ENCODE measurements around the gene GGA3. TPM values are rescaled to one million over a fixed set of nuclear protein-coding genes. Genes with fewer than 3 reads are reported as not detected.

Gene GGA3
- polyA plus RNA-seq, 2 of the 4 experiments (the other 2 are of a cell fraction): 35.8 to 43.6 TPM

DNA sequence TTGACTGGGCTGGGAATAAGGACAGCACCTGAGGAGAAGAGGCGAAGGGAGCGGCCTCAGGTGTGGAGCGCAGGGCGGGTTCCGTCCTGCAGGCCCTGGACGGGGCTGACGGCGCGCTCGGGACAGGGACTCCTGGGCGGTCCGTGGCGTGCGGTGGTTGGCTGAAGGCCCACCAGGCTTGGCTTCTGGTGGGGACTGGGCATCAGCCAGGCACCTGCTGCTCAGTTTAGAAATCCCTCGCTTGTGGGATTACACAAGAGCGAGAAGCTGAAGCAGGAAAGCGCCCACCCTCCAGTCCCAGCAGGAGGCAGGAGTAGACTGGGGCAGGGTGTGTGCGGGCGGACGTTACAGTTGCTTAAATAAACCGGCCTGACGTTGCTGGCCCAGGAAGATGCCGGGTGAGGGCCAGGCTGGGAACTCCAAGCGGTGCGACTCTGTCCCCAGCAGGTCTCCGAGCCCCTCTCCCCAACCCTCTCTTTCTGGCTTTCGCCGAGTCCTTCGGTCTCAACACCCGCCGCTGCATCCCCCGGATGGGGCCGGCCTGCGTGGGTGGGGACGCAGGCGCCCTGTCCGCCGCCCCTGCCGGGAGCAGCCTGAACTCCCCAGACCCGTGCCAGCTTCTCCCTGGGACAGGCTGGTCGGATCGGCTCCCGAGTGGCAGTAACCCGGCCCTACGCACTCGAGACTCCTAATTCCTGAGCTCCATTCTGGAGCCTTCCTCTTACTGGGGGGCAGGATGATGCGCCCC, 9.0 kb upstream of the GGA3 start (continued):
- TF ChIP-seq CHD2 (IDR thresholded peaks at IDR 0.05; ENCODE audit: low read length, partially characterized antibody): no peak
- TF ChIP-seq HOXB5 (CRISPR knock-in tag; IDR thresholded peaks at IDR 0.05): no peak
- TF ChIP-seq ZSCAN20 (CRISPR knock-in tag; IDR thresholded peaks at IDR 0.05): no peak
- no peak for TF ChIP-seq FOXS1 (CRISPR knock-in tag; IDR thresholded peaks at IDR 0.05)
- TF ChIP-seq, protein P1, sequence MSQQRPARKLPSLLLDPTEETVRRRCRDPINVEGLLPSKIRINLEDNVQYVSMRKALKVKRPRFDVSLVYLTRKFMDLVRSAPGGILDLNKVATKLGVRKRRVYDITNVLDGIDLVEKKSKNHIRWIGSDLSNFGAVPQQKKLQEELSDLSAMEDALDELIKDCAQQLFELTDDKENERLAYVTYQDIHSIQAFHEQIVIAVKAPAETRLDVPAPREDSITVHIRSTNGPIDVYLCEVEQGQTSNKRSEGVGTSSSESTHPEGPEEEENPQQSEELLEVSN (IDR thresholded peaks at IDR 0.05; ENCODE audit: borderline replicate concordance, low read depth): peak; percentile 15; the same call in 1 of the 2 replicates
- no peak for TF ChIP-seq JUNB (IDR thresholded peaks at IDR 0.05)
- TF ChIP-seq, protein P2, sequence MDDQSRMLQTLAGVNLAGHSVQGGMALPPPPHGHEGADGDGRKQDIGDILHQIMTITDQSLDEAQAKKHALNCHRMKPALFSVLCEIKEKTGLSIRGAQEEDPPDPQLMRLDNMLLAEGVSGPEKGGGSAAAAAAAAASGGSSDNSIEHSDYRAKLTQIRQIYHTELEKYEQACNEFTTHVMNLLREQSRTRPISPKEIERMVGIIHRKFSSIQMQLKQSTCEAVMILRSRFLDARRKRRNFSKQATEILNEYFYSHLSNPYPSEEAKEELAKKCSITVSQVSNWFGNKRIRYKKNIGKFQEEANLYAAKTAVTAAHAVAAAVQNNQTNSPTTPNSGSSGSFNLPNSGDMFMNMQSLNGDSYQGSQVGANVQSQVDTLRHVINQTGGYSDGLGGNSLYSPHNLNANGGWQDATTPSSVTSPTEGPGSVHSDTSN (IDR thresholded peaks at IDR 0.05): no peak
- TF ChIP-seq RARB (CRISPR knock-in tag; IDR thresholded peaks at IDR 0.05): no peak
- TF ChIP-seq, protein P3, sequence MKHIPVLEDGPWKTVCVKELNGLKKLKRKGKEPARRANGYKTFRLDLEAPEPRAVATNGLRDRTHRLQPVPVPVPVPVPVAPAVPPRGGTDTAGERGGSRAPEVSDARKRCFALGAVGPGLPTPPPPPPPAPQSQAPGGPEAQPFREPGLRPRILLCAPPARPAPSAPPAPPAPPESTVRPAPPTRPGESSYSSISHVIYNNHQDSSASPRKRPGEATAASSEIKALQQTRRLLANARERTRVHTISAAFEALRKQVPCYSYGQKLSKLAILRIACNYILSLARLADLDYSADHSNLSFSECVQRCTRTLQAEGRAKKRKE (CRISPR knock-in tag; IDR thresholded peaks at IDR 0.05; ENCODE audit: low read depth): no peak
- TF ChIP-seq, protein P4, sequence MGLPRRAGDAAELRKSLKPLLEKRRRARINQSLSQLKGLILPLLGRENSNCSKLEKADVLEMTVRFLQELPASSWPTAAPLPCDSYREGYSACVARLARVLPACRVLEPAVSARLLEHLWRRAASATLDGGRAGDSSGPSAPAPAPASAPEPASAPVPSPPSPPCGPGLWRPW (IDR thresholded peaks at IDR 0.05): no peak
- TF ChIP-seq PHF8 (IDR thresholded peaks at IDR 0.05; ENCODE audit: borderline replicate concordance, low read depth): peak; percentile 63
- TF ChIP-seq, protein P5, sequence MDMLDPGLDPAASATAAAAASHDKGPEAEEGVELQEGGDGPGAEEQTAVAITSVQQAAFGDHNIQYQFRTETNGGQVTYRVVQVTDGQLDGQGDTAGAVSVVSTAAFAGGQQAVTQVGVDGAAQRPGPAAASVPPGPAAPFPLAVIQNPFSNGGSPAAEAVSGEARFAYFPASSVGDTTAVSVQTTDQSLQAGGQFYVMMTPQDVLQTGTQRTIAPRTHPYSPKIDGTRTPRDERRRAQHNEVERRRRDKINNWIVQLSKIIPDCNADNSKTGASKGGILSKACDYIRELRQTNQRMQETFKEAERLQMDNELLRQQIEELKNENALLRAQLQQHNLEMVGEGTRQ (IDR thresholded peaks at IDR 0.05): no peak
- TF ChIP-seq EHF (CRISPR knock-in tag; IDR thresholded peaks at IDR 0.05): no peak
- TF ChIP-seq TP53 (CRISPR knock-in tag; IDR thresholded peaks at IDR 0.05): no peak
- TF ChIP-seq NFE2L2 (conservative IDR thresholded peaks at IDR 0.05; ENCODE audit: low read length): no peak
- TF ChIP-seq KDM5A (IDR thresholded peaks at IDR 0.05): no peak
- TF ChIP-seq ZFP36 (IDR thresholded peaks at IDR 0.05; ENCODE audit: borderline replicate concordance, partially characterized antibody): no peak
- TF ChIP-seq FOSL2 (IDR thresholded peaks at IDR 0.05): no peak
- TF ChIP-seq FOSL2 (CRISPR knock-in tag; IDR thresholded peaks at IDR 0.05): no peak
- no peak for TF ChIP-seq ESRRA (IDR thresholded peaks at IDR 0.05; ENCODE audit: borderline replicate concordance, low read length)
- no peak for TF ChIP-seq BHLHE40 (IDR thresholded peaks at IDR 0.05; ENCODE audit: low read depth, low read length)
- TF ChIP-seq MYC (IDR thresholded peaks at IDR 0.05; ENCODE audit: borderline replicate concordance, low read length): no peak
- TF ChIP-seq NPAS2 (CRISPR knock-in tag; IDR thresholded peaks at IDR 0.05; ENCODE audit: borderline replicate concordance): no peak
- no peak for TF ChIP-seq HOXB13 (CRISPR knock-in tag; IDR thresholded peaks at IDR 0.05; ENCODE audit: low read depth)
- TF ChIP-seq TFCP2L1 (CRISPR knock-in tag; IDR thresholded peaks at IDR 0.05): peak; percentile 24; the same call in 1 of the 2 replicates
- TF ChIP-seq CHD4 (IDR thresholded peaks at IDR 0.05; ENCODE audit: borderline replicate concordance): no peak
- TF ChIP-seq GATA3 (IDR thresholded peaks at IDR 0.05; ENCODE audit: borderline replicate concordance): no peak
- TF ChIP-seq, protein P6, sequence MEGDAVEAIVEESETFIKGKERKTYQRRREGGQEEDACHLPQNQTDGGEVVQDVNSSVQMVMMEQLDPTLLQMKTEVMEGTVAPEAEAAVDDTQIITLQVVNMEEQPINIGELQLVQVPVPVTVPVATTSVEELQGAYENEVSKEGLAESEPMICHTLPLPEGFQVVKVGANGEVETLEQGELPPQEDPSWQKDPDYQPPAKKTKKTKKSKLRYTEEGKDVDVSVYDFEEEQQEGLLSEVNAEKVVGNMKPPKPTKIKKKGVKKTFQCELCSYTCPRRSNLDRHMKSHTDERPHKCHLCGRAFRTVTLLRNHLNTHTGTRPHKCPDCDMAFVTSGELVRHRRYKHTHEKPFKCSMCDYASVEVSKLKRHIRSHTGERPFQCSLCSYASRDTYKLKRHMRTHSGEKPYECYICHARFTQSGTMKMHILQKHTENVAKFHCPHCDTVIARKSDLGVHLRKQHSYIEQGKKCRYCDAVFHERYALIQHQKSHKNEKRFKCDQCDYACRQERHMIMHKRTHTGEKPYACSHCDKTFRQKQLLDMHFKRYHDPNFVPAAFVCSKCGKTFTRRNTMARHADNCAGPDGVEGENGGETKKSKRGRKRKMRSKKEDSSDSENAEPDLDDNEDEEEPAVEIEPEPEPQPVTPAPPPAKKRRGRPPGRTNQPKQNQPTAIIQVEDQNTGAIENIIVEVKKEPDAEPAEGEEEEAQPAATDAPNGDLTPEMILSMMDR (IDR thresholded peaks at IDR 0.05): no peak
- TF ChIP-seq FOSB (CRISPR knock-in tag; IDR thresholded peaks at IDR 0.05): no peak
- TF ChIP-seq, protein P7, sequence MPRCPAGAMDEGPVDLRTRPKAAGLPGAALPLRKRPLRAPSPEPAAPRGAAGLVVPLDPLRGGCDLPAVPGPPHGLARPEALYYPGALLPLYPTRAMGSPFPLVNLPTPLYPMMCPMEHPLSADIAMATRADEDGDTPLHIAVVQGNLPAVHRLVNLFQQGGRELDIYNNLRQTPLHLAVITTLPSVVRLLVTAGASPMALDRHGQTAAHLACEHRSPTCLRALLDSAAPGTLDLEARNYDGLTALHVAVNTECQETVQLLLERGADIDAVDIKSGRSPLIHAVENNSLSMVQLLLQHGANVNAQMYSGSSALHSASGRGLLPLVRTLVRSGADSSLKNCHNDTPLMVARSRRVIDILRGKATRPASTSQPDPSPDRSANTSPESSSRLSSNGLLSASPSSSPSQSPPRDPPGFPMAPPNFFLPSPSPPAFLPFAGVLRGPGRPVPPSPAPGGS (IDR thresholded peaks at IDR 0.05): no peak
- TF ChIP-seq RAD21 (conservative IDR thresholded peaks at IDR 0.05 in 1 of 2, IDR thresholded peaks at IDR 0.05 in 1 of 2): peak; percentile 47 to 56
- TF ChIP-seq NR3C1 (IDR thresholded peaks at IDR 0.05): no peak
- no peak; a peak in 1 of 5 replicates for TF ChIP-seq JUN (IDR thresholded peaks at IDR 0.05)
- peak; percentile 33; the same call in 1 of the 2 replicates for TF ChIP-seq POLR2A (IDR thresholded peaks at IDR 0.05; ENCODE audit: low read length)
- no peak for TF ChIP-seq HEYL (CRISPR knock-in tag; IDR thresholded peaks at IDR 0.05)
- no peak for TF ChIP-seq EHMT2 (IDR thresholded peaks at IDR 0.05; ENCODE audit: low read depth)
- TF ChIP-seq MAFK (IDR thresholded peaks at IDR 0.05; ENCODE audit: partially characterized antibody): no peak
- TF ChIP-seq RFX5 (IDR thresholded peaks at IDR 0.05): no peak
- TF ChIP-seq RCOR1 (IDR thresholded peaks at IDR 0.05; ENCODE audit: low read depth, low read length): no peak

Data from A549 (cell line).